DND-41 (cell line): ENCODE results near the gene FHOD3.

ENCODE experiments used
- CTCF ChIP-seq: IDR thresholded peaks from 2 replicates; pipeline ENCODE4 v1.5.1; 2012; ENCODE audit warnings: borderline replicate concordance, low read length, moderate library complexity, mild to moderate bottlenecking; ENCODE audit not compliant: poor library complexity, severe bottlenecking; ENCODE audit errors: extremely low read depth
- EZH2 ChIP-seq: IDR thresholded peaks from 3 replicates; pipeline ENCODE4 v1.6.1; 2012; ENCODE audit warnings: borderline replicate concordance, low read depth, mild to moderate bottlenecking, moderate library complexity, low read length, inconsistent platforms; ENCODE audit not compliant: severe bottlenecking

GRCh38 chr18:36734596-36734995, 437.1 kb downstream of the FHOD3 start:
- TF ChIP-seq CTCF (no peak), EZH2 (no peak)
